ACHN (cell line): ENCODE data around the gene CDC42BPG.
A peak's percentile ranks its signal among the peaks of the same experiment; 100 is the strongest.

Source experiments
- DNase-seq: peaks from one replicate; pipeline ENCODE4 v3.0.0-alpha.2; 2015
- in situ Hi-C: cut with HindIII; loops from 2 replicates; pipeline ENCODE4 v1.10.0; 2017; ENCODE audit warnings: low sequenced_read_pairs, low pct_ligation_motif_present, low pct_unique_long_range_greater_than_20kb

CDC42BPG gene

GRCh38 chr11:64844330-64845128, at the start of gene CDC42BPG:
CDC42BPG (minus strand) TSS chr11:64844653; CDS start chr11:64844569, 84 bp downstream.
- DNase-seq: peak; percentile 71
- in situ Hi-C loops: no loop called here

- in situ Hi-C loops: loop anchor here (5.0 kb wide), 1 partner anchor 41 kb away; no protein-coding TSS in a partner anchor
Measured at GRCh38 chr11:64893194-64894069, 49.0 kb upstream of the CDC42BPG start.

GRCh38 chr11:64892838-64893193, 48.4 kb upstream of the CDC42BPG start:
- no peak for DNase-seq
- in situ Hi-C loops: loop anchor here (5.0 kb wide), 1 partner anchor 41 kb away; no protein-coding TSS in a partner anchor

More at GRCh38 chr11:64893194-64894069, 49.0 kb upstream of the CDC42BPG start:
- peak; percentile 60 for DNase-seq

GRCh38 chr11:64892411-64892831, 48.0 kb upstream of the CDC42BPG start:
- DNase-seq: no peak
- in situ Hi-C loops: loop anchor here (5.0 kb wide), 1 partner anchor 40 kb away; no protein-coding TSS in a partner anchor

GRCh38 chr11:64891880-64892279, 47.4 kb upstream of the CDC42BPG start:
- in situ Hi-C loops: loop anchor here (5.0 kb wide), 1 partner anchor 40 kb away; no protein-coding TSS in a partner anchor
- DNase-seq: no peak

GRCh38 chr11:64891215-64891848, 46.9 kb upstream of the CDC42BPG start:
- in situ Hi-C loops: loop anchor here (5.0 kb wide), 1 partner anchor 39 kb away; no protein-coding TSS in a partner anchor
- DNase-seq: no peak

GRCh38 chr11:64890522-64890939, 46.1 kb upstream of the CDC42BPG start:
- in situ Hi-C loops: loop anchor here (5.0 kb wide), 1 partner anchor 38 kb away; no protein-coding TSS in a partner anchor
- DNase-seq: no peak

- DNase-seq: peak; percentile 52
- in situ Hi-C loops: no loop called here
Measured at GRCh38 chr11:64888729-64889511, 44.5 kb upstream of the CDC42BPG start.

- in situ Hi-C loops: no loop called here
- no peak for DNase-seq
Measured at GRCh38 chr11:64888406-64888728, 43.9 kb upstream of the CDC42BPG start.

GRCh38 chr11:64887757-64888405, 43.4 kb upstream of the CDC42BPG start:
- peak; percentile 60 for DNase-seq
- in situ Hi-C loops: no loop called here

- in situ Hi-C loops: no loop called here
- DNase-seq: no peak
Measured at GRCh38 chr11:64887234-64887756, 42.8 kb upstream of the CDC42BPG start.

- in situ Hi-C loops: no loop called here
- peak; percentile 48 for DNase-seq
Measured at GRCh38 chr11:64885367-64886286, 41.2 kb upstream of the CDC42BPG start.

GRCh38 chr11:64884019-64884418, 39.6 kb upstream of the CDC42BPG start:
- no peak for DNase-seq
- in situ Hi-C loops: no loop called here

GRCh38 chr11:64883575-64883974, 39.1 kb upstream of the CDC42BPG start:
- DNase-seq: no peak
- in situ Hi-C loops: no loop called here

- in situ Hi-C loops: no loop called here
- DNase-seq: no peak
Measured at GRCh38 chr11:64882243-64882642, 37.8 kb upstream of the CDC42BPG start.

GRCh38 chr11:64881476-64881875, 37.0 kb upstream of the CDC42BPG start:
- in situ Hi-C loops: no loop called here

More at GRCh38 chr11:64881476-64881875, 37.0 kb upstream of the CDC42BPG start:
- DNase-seq: no peak
